SK-N-SH (cell line): ENCODE measurements around the gene METTL26. TPM values are rescaled to one million over a fixed set of nuclear protein-coding genes. Genes with fewer than 3 reads are reported as not detected.

Source experiments
- CTCF ChIA-PET: fragments of 300-600, 350-600 bp; formaldehyde crosslinking; extraction: SDS; loops from one replicate; lab custom pipeline; 2021; lab: Yijun Ruan, JAX
- POLR2A ChIA-PET: fragments of 350-600 bp; sonication (Branson Sonifier 250); formaldehyde crosslinking; extraction: SDS; loops from one replicate; lab custom pipeline; 2020; ENCODE audit warnings: antibody characterized with exemption, inconsistent platforms; lab: Yijun Ruan, JAX
- DNase-seq: peaks from one replicate; pipeline ENCODE4 v3.0.0; 2012
- H2AFZ ChIP-seq: fragments of 200-600 bp; sonication (generic); 2 replicates; pipeline ENCODE4 v1.8.1; 2016; ENCODE audit warnings: antibody characterized with exemption, mild to moderate bottlenecking, low read depth
- H3F3A ChIP-seq: fragments of 200-600 bp; sonication (generic); replicated peaks from 2 replicates; pipeline ENCODE3; 2016; ENCODE audit warnings: antibody characterized with exemption, mild to moderate bottlenecking; ENCODE audit not compliant: insufficient read depth
- H3K27ac ChIP-seq, 2 experiments: fragments of 200-500 bp in 1 of 2; fragments of 200-600 bp in 1 of 2; sonication (Bioruptor generic) in 1 of 2; sonication (generic), shearing (Covaris generic) in 1 of 2; 2 replicates each; pipeline versions ENCODE4 v1.5.1 to v1.6.1; 2014 to 2016; ENCODE audit warnings: low read depth in 2 of 2, inconsistent platforms in 1 of 2, low read length in 1 of 2, mild to moderate bottlenecking in 1 of 2, mixed read lengths in 1 of 2
- H3K27me3 ChIP-seq: fragments of 200-600 bp; sonication (generic), shearing (Covaris generic); 2 replicates; pipeline ENCODE4 v1.6.1; 2016; ENCODE audit warnings: mixed run types; ENCODE audit not compliant: insufficient read depth
- H3K36me3 ChIP-seq, 2 experiments: fragments of 200-500 bp in 1 of 2; fragments of 200-600 bp in 1 of 2; sonication (Bioruptor generic) in 1 of 2; sonication (generic) in 1 of 2; replicated peaks in 1 of 2; 2 replicates each; pipeline versions ENCODE3 to v1.5.1; 2014 to 2016; ENCODE audit warnings: low read length in 1 of 2, mild to moderate bottlenecking in 1 of 2; ENCODE audit not compliant: insufficient read depth in 2 of 2, control insufficient read depth in 1 of 2
- H3K4me1 ChIP-seq, 2 experiments: fragments of 200-500 bp in 1 of 2; fragments of 200-600 bp in 1 of 2; sonication (Bioruptor generic) in 1 of 2; sonication (generic), shearing (Covaris generic) in 1 of 2; 2 replicates each; pipeline versions ENCODE4 v1.5.1 to v1.6.1; 2014 to 2016; ENCODE audit warnings: low read depth in 1 of 2, low read length in 1 of 2, mixed run types in 1 of 2; ENCODE audit not compliant: insufficient read depth in 2 of 2, control insufficient read depth in 1 of 2
- H3K4me2 ChIP-seq: fragments of 200-600 bp; sonication (generic), shearing (Covaris generic); 2 replicates; pipeline ENCODE4 v1.6.1; 2017; ENCODE audit warnings: mixed run types
- H3K4me3 ChIP-seq, 2 experiments: fragments of 200-500 bp in 1 of 2; fragments of 200-600 bp in 1 of 2; sonication (Bioruptor generic) in 1 of 2; sonication (generic), shearing (Covaris generic) in 1 of 2; 2 replicates each; pipeline versions ENCODE4 v1.5.1 to v1.8.1; 2014 to 2016; ENCODE audit warnings: low read depth in 2 of 2, inconsistent platforms in 1 of 2, low read length in 1 of 2, mild to moderate bottlenecking in 1 of 2, mixed read lengths in 1 of 2, moderate library complexity in 1 of 2
- H3K79me2 ChIP-seq: fragments of 200-600 bp; sonication (generic); 2 replicates; pipeline ENCODE4 v1.8.1; 2017; ENCODE audit warnings: mild to moderate bottlenecking; ENCODE audit not compliant: insufficient read depth
- H3K9ac ChIP-seq: fragments of 200-600 bp; sonication (generic); 2 replicates; pipeline ENCODE4 v1.6.1; 2017; ENCODE audit warnings: mixed run types
- H3K9me2 ChIP-seq: fragments of 200-600 bp; sonication (generic); 2 replicates; pipeline ENCODE4 v1.6.1; 2017; ENCODE audit warnings: mixed run types
- H3K9me3 ChIP-seq: fragments of 200-600 bp; sonication (generic); 2 replicates; pipeline ENCODE4 v1.6.1; 2017; ENCODE audit warnings: mixed run types, mild to moderate bottlenecking, moderate library complexity
- H4K20me1 ChIP-seq: fragments of 200-600 bp; sonication (generic); 2 replicates; pipeline ENCODE4 v1.6.1; 2017; ENCODE audit warnings: mild to moderate bottlenecking, mixed run types; ENCODE audit not compliant: insufficient read depth
- CTCF ChIP-seq: fragments of 200-600 bp; sonication (generic); IDR thresholded peaks from 2 replicates; pipeline ENCODE4 v1.6.1; 2017; ENCODE audit warnings: antibody characterized with exemption, mild to moderate bottlenecking, moderate library complexity
- NRF1 ChIP-seq: IDR thresholded peaks from 2 replicates; pipeline ENCODE4 v1.6.1; 2012; ENCODE audit warnings: low read depth, mild to moderate bottlenecking, low read length
- REST ChIP-seq: IDR thresholded peaks from 2 replicates; pipeline ENCODE4 v1.6.1; 2012; ENCODE audit warnings: mild to moderate bottlenecking, low read depth, low read length, moderate library complexity
- RFX5 ChIP-seq: IDR thresholded peaks from 2 replicates; pipeline ENCODE4 v1.6.1; 2012; ENCODE audit warnings: mild to moderate bottlenecking, improper control_type of control experiment, low read length
- USF1 ChIP-seq: IDR thresholded peaks from 2 replicates; pipeline ENCODE4 v1.4.0; 2012; ENCODE audit warnings: low read depth, borderline replicate concordance
- YY1 ChIP-seq: IDR thresholded peaks from 2 replicates; pipeline ENCODE4 v1.4.0; 2012; ENCODE audit warnings: low read depth, mild to moderate bottlenecking
- WGBS: methylation state at CpG from one replicate; pipeline ENCODE4 v1.1.6; 2017; ENCODE audit warnings: low lambda C conversion rate; 5-methylcytosine and 5-hydroxymethylcytosine counted together
- polyA plus RNA-seq, 3 experiments: library from polyadenylated mRNA; depleted of rRNA; stranded (reverse); fragments of >200 nt; gene quantifications; 2 replicates each; pipeline ENCODE4 v1.2.3, GENCODE V29; 2012

The METTL26 gene
- polyA plus RNA-seq, 1 of the 3 experiments (the other 2 are of a cell fraction): 167 TPM

- TF ChIP-seq REST: no peak
- no peak for TF ChIP-seq RFX5
- TF ChIP-seq USF1: no peak
- no peak for TF ChIP-seq CTCF
These were observed 36.7 kb upstream of the METTL26 start (continued) for GRCh38 chr16:672851-673250.

- 0 out of 2 replicates have a peak, but pooled peaks cover 6% of the 10 kb centered on the region for H4K20me1 ChIP-seq
- WGBS: 100% methylated on average over 2 of the region's 19 CpGs
- POLR2A ChIA-PET: interaction anchor here (0.5 kb wide), 1 partner anchor 287 kb away, joined by 3 read pairs; no protein-coding TSS in a partner anchor
These were observed 36.3 kb upstream of the METTL26 start for GRCh38 chr16:672371-672770.

More at GRCh38 chr16:672371-672770, 36.3 kb upstream of the METTL26 start:
- Histone ChIP-seq H2AFZ (no peak overlapping the region), H3K9me3 (no peaks in the 10 kb centered on the region), H3K9ac (no peak overlapping the region), H3K27ac (no peak overlapping the region), H3K36me3 (peaks cover 5 to 49% of the 10 kb centered on the region in 2 experiments), H3K27me3 (no peaks in the 10 kb centered on the region), H3K79me2 (peaks cover 25% of the 10 kb centered on the region), H3K9me2 (no peaks in the 10 kb centered on the region), H3K4me1 (peaks cover 0 to 19% of the 10 kb centered on the region in 2 experiments; a peak in 1 of 4 replicates), H3K4me2 (no peak overlapping the region), H3K4me3 (no peak overlapping the region), H3F3A (peaks cover 4% of the 10 kb centered on the region)
- DNase-seq: no peak
- CTCF ChIA-PET: interaction anchor here (4.6 kb wide), 1 partner anchor 12 kb away, joined by 20 read pairs; no protein-coding TSS in a partner anchor
- TF ChIP-seq NRF1 (no peak), YY1 (no peak), RFX5 (no peak)
